Astrocyte (in vitro differentiated cells and primary cell): ENCODE data around the gene PTPRK.

Experiments
- CTCF ChIP-seq: IDR thresholded peaks from 2 replicates; pipeline ENCODE4 v1.5.1; 2011; ENCODE audit warnings: low read depth, mild to moderate bottlenecking, inconsistent platforms, low read length, moderate library complexity; ENCODE audit not compliant: insufficient read depth
- EZH2 ChIP-seq: IDR thresholded peaks from 2 replicates; pipeline ENCODE4 v1.6.1; 2012; ENCODE audit warnings: mild to moderate bottlenecking, low read length, inconsistent platforms; ENCODE audit not compliant: insufficient read depth

- no peak for TF ChIP-seq CTCF
- no peak for TF ChIP-seq EZH2
Observed at GRCh38 chr6:128282961-128283360, 237.4 kb downstream of the PTPRK start.
